ENCODE data around the gene ARHGAP22. TPM values are rescaled to one million over a fixed set of nuclear protein-coding genes. Genes with fewer than 3 reads are reported as not detected.

The ARHGAP22 gene
- total RNA-seq, 1 donor from 2014 or later: 2.0 TPM

- no peaks in the 10 kb centered on the region for H3K4me1 ChIP-seq
- TF ChIP-seq, protein P1, sequence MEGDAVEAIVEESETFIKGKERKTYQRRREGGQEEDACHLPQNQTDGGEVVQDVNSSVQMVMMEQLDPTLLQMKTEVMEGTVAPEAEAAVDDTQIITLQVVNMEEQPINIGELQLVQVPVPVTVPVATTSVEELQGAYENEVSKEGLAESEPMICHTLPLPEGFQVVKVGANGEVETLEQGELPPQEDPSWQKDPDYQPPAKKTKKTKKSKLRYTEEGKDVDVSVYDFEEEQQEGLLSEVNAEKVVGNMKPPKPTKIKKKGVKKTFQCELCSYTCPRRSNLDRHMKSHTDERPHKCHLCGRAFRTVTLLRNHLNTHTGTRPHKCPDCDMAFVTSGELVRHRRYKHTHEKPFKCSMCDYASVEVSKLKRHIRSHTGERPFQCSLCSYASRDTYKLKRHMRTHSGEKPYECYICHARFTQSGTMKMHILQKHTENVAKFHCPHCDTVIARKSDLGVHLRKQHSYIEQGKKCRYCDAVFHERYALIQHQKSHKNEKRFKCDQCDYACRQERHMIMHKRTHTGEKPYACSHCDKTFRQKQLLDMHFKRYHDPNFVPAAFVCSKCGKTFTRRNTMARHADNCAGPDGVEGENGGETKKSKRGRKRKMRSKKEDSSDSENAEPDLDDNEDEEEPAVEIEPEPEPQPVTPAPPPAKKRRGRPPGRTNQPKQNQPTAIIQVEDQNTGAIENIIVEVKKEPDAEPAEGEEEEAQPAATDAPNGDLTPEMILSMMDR (IDR thresholded peaks at IDR 0.05): no peak
- no peak overlapping the region for H3K4me3 ChIP-seq
- no peak overlapping the region for H3K27ac ChIP-seq
- peaks cover 3 to 7% of the 10 kb centered on the region in 2 donors for H3K9me3 ChIP-seq
- no peaks in the 10 kb centered on the region for H3K27me3 ChIP-seq
- intact Hi-C loops (cut with DNase I): no loop called here
- peaks cover 6 to 33% of the 10 kb centered on the region in 2 donors for H3K36me3 ChIP-seq
- DNase-seq (ENCODE audit: low spot score in 2 of 2): no peak
Measured at GRCh38 chr10:48414160-48414559, 190.7 kb downstream of the ARHGAP22 start.

DNA sequence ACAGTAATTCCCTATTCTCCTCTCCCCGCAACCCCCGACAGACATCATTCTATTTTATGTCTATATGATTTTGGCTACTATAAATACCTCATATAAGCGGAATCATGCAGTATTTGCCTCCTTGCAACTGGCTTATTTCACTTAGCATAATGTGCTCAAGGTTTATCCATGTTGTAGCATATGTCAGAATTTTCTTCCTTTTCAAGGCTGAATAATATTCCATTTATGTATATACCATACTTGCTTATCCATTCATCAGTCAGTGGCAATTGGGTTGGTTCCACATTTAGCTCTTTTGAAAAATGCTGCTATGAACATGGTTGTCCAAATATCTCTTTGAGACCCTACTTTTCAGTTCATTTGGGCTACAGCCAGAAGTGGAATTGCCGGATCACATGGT lies 191.9 kb downstream of the ARHGAP22 start:
- H3K4me3 ChIP-seq: no peak overlapping the region
- no peaks in the 10 kb centered on the region for H3K27me3 ChIP-seq
- DNase-seq (ENCODE audit: low spot score in 2 of 2): no peak
- peaks cover 3 to 7% of the 10 kb centered on the region in 2 donors for H3K9me3 ChIP-seq
- H3K36me3 ChIP-seq: peaks cover 6 to 39% of the 10 kb centered on the region in 2 donors
- intact Hi-C loops (cut with DNase I): no loop called here
- no peaks in the 10 kb centered on the region for H3K4me1 ChIP-seq
- TF ChIP-seq, protein P1 (IDR thresholded peaks at IDR 0.05): no peak
- H3K27ac ChIP-seq: no peak overlapping the region

DNA sequence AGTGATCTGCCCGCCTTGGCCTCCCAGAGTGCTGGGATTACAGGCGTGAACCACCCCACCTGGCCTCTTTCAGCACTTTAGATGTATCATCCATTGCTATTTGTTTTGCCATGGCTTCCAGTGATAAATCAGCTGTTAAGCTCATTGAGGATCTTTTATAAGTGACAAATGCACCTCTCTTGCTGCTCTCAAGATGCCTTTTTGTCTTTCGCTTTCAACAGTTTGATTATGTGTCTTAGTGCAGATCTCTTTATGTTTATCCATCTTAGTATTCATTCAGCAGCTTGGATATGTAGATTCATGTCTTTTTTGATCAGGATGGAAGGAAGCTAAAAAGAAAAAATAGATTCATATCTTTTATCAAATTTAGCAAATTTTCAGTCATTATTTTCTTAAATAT lies 192.8 kb downstream of the ARHGAP22 start:
- H3K4me3 ChIP-seq: no peak overlapping the region
- peaks cover 3 to 7% of the 10 kb centered on the region in 2 donors for H3K9me3 ChIP-seq
- no peaks in the 10 kb centered on the region for H3K27me3 ChIP-seq
- no peak for DNase-seq (ENCODE audit: low spot score in 2 of 2)
- H3K4me1 ChIP-seq: no peaks in the 10 kb centered on the region
- H3K27ac ChIP-seq: no peak overlapping the region
- H3K36me3 ChIP-seq: peaks cover 6 to 39% of the 10 kb centered on the region in 2 donors
- intact Hi-C loops (cut with DNase I): no loop called here
- TF ChIP-seq, protein P1 (IDR thresholded peaks at IDR 0.05): no peak

DNA sequence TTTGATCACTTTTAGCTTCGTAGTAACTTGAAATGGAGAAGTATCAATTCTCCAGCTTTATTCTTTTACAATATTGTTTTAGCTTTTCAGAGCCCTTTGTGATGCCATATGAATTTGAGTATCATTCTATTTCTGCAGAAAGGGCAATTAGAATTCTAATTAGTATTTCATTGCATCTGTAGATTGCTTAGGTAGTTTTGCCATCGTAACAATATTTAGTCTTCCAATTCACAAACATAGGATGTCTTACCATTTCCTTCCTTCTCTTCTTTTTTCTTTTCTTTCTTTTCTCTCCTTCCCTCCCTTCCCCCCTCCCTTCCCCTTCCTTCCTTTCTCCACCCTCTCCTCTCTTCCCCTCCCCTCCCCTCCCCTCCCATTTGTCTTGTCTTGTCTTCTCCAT lies 193.4 kb downstream of the ARHGAP22 start:
- intact Hi-C loops (cut with DNase I): no loop called here
- H3K4me3 ChIP-seq: no peak overlapping the region
- H3K9me3 ChIP-seq: peaks cover 3 to 7% of the 10 kb centered on the region in 2 donors
- H3K27me3 ChIP-seq: no peaks in the 10 kb centered on the region
- no peak overlapping the region for H3K27ac ChIP-seq
- DNase-seq (ENCODE audit: low spot score in 2 of 2): no peak
- H3K36me3 ChIP-seq: peaks cover 6 to 42% of the 10 kb centered on the region in 2 donors
- no peaks in the 10 kb centered on the region for H3K4me1 ChIP-seq
- TF ChIP-seq, protein P1 (IDR thresholded peaks at IDR 0.05): no peak

DNA sequence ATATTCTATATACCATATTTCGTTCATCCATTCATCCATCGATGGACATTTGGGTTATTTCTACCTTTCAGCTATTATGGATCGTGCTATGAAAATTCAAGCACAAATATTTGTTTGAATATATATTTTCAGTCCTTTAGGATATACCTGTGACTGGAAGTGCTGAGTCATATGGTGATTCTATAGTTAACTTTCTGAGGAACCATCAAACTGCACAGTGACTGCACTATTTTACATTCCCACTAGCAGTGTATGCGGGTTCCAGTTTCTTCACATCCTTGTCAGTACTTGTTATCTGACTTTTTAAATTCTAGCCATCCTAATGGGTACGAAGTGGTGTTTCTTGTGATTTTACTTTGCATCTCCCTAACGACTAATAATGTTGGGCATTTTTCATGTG lies 194.4 kb downstream of the ARHGAP22 start:
- intact Hi-C loops (cut with DNase I): no loop called here

More for the DNA sequence above, 194.4 kb downstream of the ARHGAP22 start:
- no peak overlapping the region for H3K4me3 ChIP-seq
- no peak overlapping the region for H3K27ac ChIP-seq
- H3K4me1 ChIP-seq: no peaks in the 10 kb centered on the region
- TF ChIP-seq, protein P1 (IDR thresholded peaks at IDR 0.05): no peak
- no peaks in the 10 kb centered on the region for H3K27me3 ChIP-seq
- peaks cover 6 to 45% of the 10 kb centered on the region in 2 donors for H3K36me3 ChIP-seq
- peaks cover 3 to 7% of the 10 kb centered on the region in 2 donors for H3K9me3 ChIP-seq
- DNase-seq (ENCODE audit: low spot score in 2 of 2): no peak

Data from ascending aorta (tissue), 2 donors.